H9 (cell line): ENCODE data around the gene FCAMR. TPM values are rescaled to one million over a fixed set of nuclear protein-coding genes. Genes with fewer than 3 reads are reported as not detected.

ENCODE experiments used
- DNase-seq: peaks from one replicate; pipeline ENCODE4 v3.0.0-alpha.2; 2017
- H2AFZ ChIP-seq: one replicate; pipeline ENCODE4 v1.6.1; 2013; ENCODE audit warnings: mild to moderate bottlenecking, low read length, control low read depth, moderate library complexity
- H2AK5ac ChIP-seq: 2 replicates; pipeline ENCODE4 v1.6.1; 2013; ENCODE audit warnings: low read length, control low read depth, mixed read lengths; ENCODE audit not compliant: insufficient read length
- H2BK120ac ChIP-seq: one replicate; pipeline ENCODE4 v1.6.1; 2013; ENCODE audit warnings: low read depth, mild to moderate bottlenecking, low read length, control low read depth, inconsistent platforms; ENCODE audit not compliant: poor library complexity, severe bottlenecking
- H2BK12ac ChIP-seq: 2 replicates; pipeline ENCODE4 v1.6.1; 2013; ENCODE audit warnings: low read length, control low read depth, mixed read lengths, low read depth; ENCODE audit not compliant: insufficient read length
- H2BK15ac ChIP-seq: 2 replicates; pipeline ENCODE4 v1.6.1; 2013; ENCODE audit warnings: low read depth, low read length, control low read depth
- H2BK20ac ChIP-seq: one replicate; pipeline ENCODE4 v1.6.1; 2013; ENCODE audit warnings: low read depth, mild to moderate bottlenecking, low read length, control low read depth, inconsistent platforms; ENCODE audit not compliant: poor library complexity, severe bottlenecking
- H2BK5ac ChIP-seq: 2 replicates; pipeline ENCODE4 v1.6.1; 2013; ENCODE audit warnings: low read length, control low read depth, mixed read lengths; ENCODE audit not compliant: insufficient read length
- H3K14ac ChIP-seq: 2 replicates; pipeline ENCODE4 v1.6.1; 2013; ENCODE audit warnings: low read length, control low read depth; ENCODE audit not compliant: insufficient read depth
- H3K18ac ChIP-seq: 2 replicates; pipeline ENCODE4 v1.6.1; 2013; ENCODE audit warnings: low read depth, mild to moderate bottlenecking, mixed read lengths, low read length, control low read depth; ENCODE audit not compliant: insufficient read length
- H3K23ac ChIP-seq: 2 replicates; pipeline ENCODE4 v1.6.1; 2013; ENCODE audit warnings: low read length, control low read depth, mixed read lengths, low read depth; ENCODE audit not compliant: insufficient read length
- H3K23me2 ChIP-seq: 2 replicates; pipeline ENCODE4 v1.6.1; 2013; ENCODE audit warnings: low read depth, mild to moderate bottlenecking, mixed read lengths, low read length, control low read depth; ENCODE audit not compliant: insufficient read length, poor library complexity, severe bottlenecking
- H3K27ac ChIP-seq: 2 replicates; pipeline ENCODE4 v1.5.1; 2013; ENCODE audit warnings: low read length, control low read depth, mixed read lengths, low read depth; ENCODE audit not compliant: insufficient read length
- H3K27me3 ChIP-seq: 2 replicates; pipeline ENCODE4 v1.6.1; 2013; ENCODE audit warnings: low read length, control low read depth, inconsistent platforms; ENCODE audit not compliant: insufficient read depth
- H3K4ac ChIP-seq: 2 replicates; pipeline ENCODE4 v1.6.1; 2013; ENCODE audit warnings: low read depth, mild to moderate bottlenecking, control low read depth, inconsistent platforms, low read length, moderate library complexity
- H3K4me1 ChIP-seq: 2 replicates; pipeline ENCODE4 v1.6.1; 2013; ENCODE audit warnings: low read length, control low read depth, inconsistent platforms; ENCODE audit not compliant: insufficient read depth
- H3K4me2 ChIP-seq: 2 replicates; pipeline ENCODE4 v1.6.1; 2013; ENCODE audit warnings: low read length, control low read depth, mixed read lengths; ENCODE audit not compliant: insufficient read length, insufficient read depth
- H3K56ac ChIP-seq: 2 replicates; pipeline ENCODE4 v1.6.1; 2013; ENCODE audit warnings: low read depth, mild to moderate bottlenecking, mixed read lengths, low read length, control low read depth; ENCODE audit not compliant: insufficient read length
- H3K79me1 ChIP-seq: 2 replicates; pipeline ENCODE4 v1.6.1; 2013; ENCODE audit warnings: low read depth, mild to moderate bottlenecking, moderate library complexity, low read length, control low read depth, inconsistent platforms; ENCODE audit not compliant: insufficient read depth, poor library complexity, severe bottlenecking
- H3K79me2 ChIP-seq: 2 replicates; pipeline ENCODE4 v1.6.1; 2013; ENCODE audit warnings: low read length, control low read depth, inconsistent platforms; ENCODE audit not compliant: insufficient read depth
- H3K9ac ChIP-seq: 2 replicates; pipeline ENCODE4 v1.6.1; 2013; ENCODE audit warnings: low read length, control low read depth, mixed read lengths; ENCODE audit not compliant: insufficient read length; ENCODE audit errors: extremely low read depth
- H3K9me3 ChIP-seq: one replicate; pipeline ENCODE4 v1.6.1; 2013; ENCODE audit warnings: low read depth, low read length, inconsistent platforms; ENCODE audit not compliant: control insufficient read depth
- H3T11ph ChIP-seq: one replicate; pipeline ENCODE4 v1.6.1; 2013; ENCODE audit warnings: mild to moderate bottlenecking, low read length, control low read depth, inconsistent platforms
- H4K20me1 ChIP-seq: one replicate; pipeline ENCODE4 v1.6.1; 2013; ENCODE audit not compliant: control insufficient read depth, insufficient read length, insufficient read depth
- H4K5ac ChIP-seq: 2 replicates; pipeline ENCODE4 v1.6.1; 2013; ENCODE audit warnings: low read depth, mild to moderate bottlenecking, mixed read lengths, low read length, control low read depth; ENCODE audit not compliant: insufficient read length
- H4K8ac ChIP-seq: replicated peaks from 2 replicates; pipeline ENCODE4 v1.6.1; 2013; ENCODE audit warnings: low read length, control low read depth, mixed read lengths, low read depth; ENCODE audit not compliant: insufficient read length
- H4K91ac ChIP-seq: 2 replicates; pipeline ENCODE4 v1.6.1; 2013; ENCODE audit warnings: low read depth, mild to moderate bottlenecking, moderate library complexity, mixed read lengths, low read length, control low read depth; ENCODE audit not compliant: insufficient read length
- H3K27ac Mint-ChIP-seq, 3 experiments: 2 replicates in 2 of 3; 3 replicates in 1 of 3; pipeline ENCODE4 v1.8.0; 2020 to 2021; ENCODE audit warnings: mixed read lengths in 3 of 3, mild to moderate bottlenecking in 1 of 3, moderate library complexity in 1 of 3
- H3K27me3 Mint-ChIP-seq: 2 replicates; pipeline ENCODE4 v1.8.0; 2021; ENCODE audit warnings: low read depth, mild to moderate bottlenecking, moderate library complexity, mixed read lengths
- H3K36me3 Mint-ChIP-seq, 3 experiments: 2 replicates in 2 of 3; 3 replicates in 1 of 3; pipeline ENCODE4 v1.8.0; 2020 to 2021; ENCODE audit warnings: low read depth in 3 of 3, mixed read lengths in 3 of 3; ENCODE audit not compliant: insufficient read depth in 1 of 3
- H3K4me1 Mint-ChIP-seq, 2 experiments: 2 replicates each; pipeline ENCODE4 v1.8.0; 2020; ENCODE audit warnings: mixed read lengths in 2 of 2
- H3K4me3 Mint-ChIP-seq, 2 experiments: 2 replicates in 1 of 2; 3 replicates in 1 of 2; pipeline ENCODE4 v1.8.0; 2020 to 2021; ENCODE audit warnings: mild to moderate bottlenecking in 2 of 2, mixed read lengths in 2 of 2, moderate library complexity in 1 of 2
- H3K9me3 Mint-ChIP-seq, 2 experiments: 2 replicates in 1 of 2; 3 replicates in 1 of 2; pipeline ENCODE4 v1.8.0; 2020; ENCODE audit warnings: mild to moderate bottlenecking in 2 of 2, mixed read lengths in 2 of 2, moderate library complexity in 1 of 2
- CTCF ChIP-seq: fragments of 200-600 bp; sonication (generic); conservative IDR thresholded peaks from 3 replicates; pipeline ENCODE4 v1.8.0; 2021; ENCODE audit warnings: antibody characterized with exemption, mild to moderate bottlenecking
- WGBS: extraction: QIAGEN DNeasy Blood & Tissue Kit; methylation state at CpG from one replicate; pipeline ENCODE4 v1.1.7; 2013; ENCODE audit warnings: missing lambda C conversion rate, low lambda C conversion rate, mixed read lengths; ENCODE audit not compliant: insufficient read length; ENCODE audit errors: extremely low coverage; 5-methylcytosine and 5-hydroxymethylcytosine counted together
- total RNA-seq: library from RNA; stranded (reverse); gene quantifications from 2 replicates; pipeline ENCODE4 v1.2.1, GENCODE V29; 2021

FCAMR gene
- total RNA-seq, 1 experiment from 2014 or later = not detected

DNA sequence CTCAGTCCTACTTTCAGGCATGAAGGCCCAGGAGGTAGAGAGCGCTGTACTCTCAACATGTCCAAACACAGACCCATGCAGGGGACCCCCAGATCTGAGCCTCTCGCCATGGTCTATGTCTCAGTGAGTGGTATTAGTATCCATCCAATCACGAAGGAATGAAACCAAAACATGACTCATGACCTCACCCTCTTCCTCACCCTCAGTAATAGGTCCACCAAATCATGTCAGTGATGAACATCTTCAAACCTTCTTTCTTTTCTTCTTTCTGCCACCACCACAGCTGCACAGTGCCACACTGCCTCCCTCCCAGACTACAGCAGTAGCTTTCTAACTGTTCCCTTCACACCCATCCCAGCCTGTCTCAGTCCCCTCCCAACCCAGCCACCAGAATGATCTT lies 45.5 kb upstream of the FCAMR start:
- Histone ChIP-seq H3K9ac (no peak overlapping the region), H3K4ac (no peak overlapping the region), H2BK5ac (no peak overlapping the region), H4K91ac (no peak overlapping the region), H3K18ac (no peak overlapping the region), H3K4me1 (no peaks in the 10 kb centered on the region), H4K8ac (no peak overlapping the region), H4K5ac (no peak overlapping the region), H3K27ac (no peak overlapping the region), H3K79me2 (no peaks in the 10 kb centered on the region), H2BK120ac (no peak overlapping the region), H2BK15ac (no peak overlapping the region), H3K27me3 (no peaks in the 10 kb centered on the region), H3K56ac (no peak overlapping the region), H3K9me3 (no peaks in the 10 kb centered on the region), H3T11ph (no peak overlapping the region), H3K23me2 (no peaks in the 10 kb centered on the region), H3K79me1 (no peaks in the 10 kb centered on the region), H4K20me1 (no peaks in the 10 kb centered on the region), H3K23ac (no peak overlapping the region), H3K4me2 (no peak overlapping the region), H2AK5ac (no peak overlapping the region), H2BK12ac (no peak overlapping the region), H2AFZ (no peak overlapping the region), H2BK20ac (no peak overlapping the region), H3K14ac (no peak overlapping the region)
- WGBS = no CpG with 5 or more reads among the region's 3 CpGs
- Mint-ChIP-seq H3K4me3 (no peak overlapping the region), H3K36me3 (no peaks in the 10 kb centered on the region), H3K27me3 (peaks cover 36% of the 10 kb centered on the region), H3K27ac (no peak overlapping the region; a peak in 1 of 7 replicates), H3K4me1 (no peaks in the 10 kb centered on the region), H3K9me3 (no peaks in the 10 kb centered on the region)
- no peak for TF ChIP-seq CTCF
- no peak for DNase-seq
